ENCODE measurements around the gene CLEC4G.

- TF ChIP-seq CTCF (conservative IDR thresholded peaks at IDR 0.05 in 1 of 2, IDR thresholded peaks at IDR 0.05 in 1 of 2; ENCODE audit: extremely low read depth in 1 of 2, insufficient read depth in 1 of 2, low read depth in 1 of 2, low read length in 2 of 2) (no peak), EZH2 (IDR thresholded peaks at IDR 0.05; ENCODE audit: borderline replicate concordance, low read length) (no peak)
Measured at GRCh38 chr19:7779631-7780486, 47.9 kb upstream of the CLEC4G start.

Measured in mammary epithelial cell (primary cell).